Keratinocyte (primary cell): ENCODE results near the gene USP9X. TPM values are rescaled to one million over a fixed set of nuclear protein-coding genes. Genes with fewer than 3 reads are reported as not detected.

Source experiments
- DNase-seq: peaks from one replicate; pipeline ENCODE4 v3.0.0-alpha.2; 2011; ENCODE audit warnings: low read depth, missing footprints, low spot score
- FAIRE-seq: peaks from 2 replicates; lab custom pipeline; 2011; peaks lifted over from hg19 to GRCh38; lab: Jason Lieb, UNC
- H2AFZ ChIP-seq: 2 replicates; pipeline ENCODE4 v1.6.0; 2012; ENCODE audit warnings: low read length, control low read depth, inconsistent platforms; ENCODE audit not compliant: control insufficient read depth
- H3K27ac ChIP-seq: 2 replicates; pipeline ENCODE4 v1.5.1; 2011; ENCODE audit warnings: low read length; ENCODE audit not compliant: control insufficient read depth, insufficient read depth
- H3K27me3 ChIP-seq: 3 replicates; pipeline ENCODE4 v1.6.0; 2011; ENCODE audit warnings: low read length; ENCODE audit not compliant: control insufficient read depth, insufficient read depth; ENCODE audit errors: extremely low read depth
- H3K36me3 ChIP-seq, 2 experiments: 2 replicates in 1 of 2; 3 replicates in 1 of 2; pipeline ENCODE4 v1.5.1; 2011; ENCODE audit warnings: low read length in 2 of 2, mild to moderate bottlenecking in 1 of 2; ENCODE audit not compliant: control insufficient read depth in 2 of 2, insufficient read depth in 2 of 2; ENCODE audit errors: extremely low read depth in 1 of 2
- H3K4me1 ChIP-seq: 3 replicates; pipeline ENCODE4 v1.5.1; 2011; ENCODE audit warnings: low read length; ENCODE audit not compliant: control insufficient read depth, insufficient read depth; ENCODE audit errors: extremely low read depth
- H3K4me2 ChIP-seq: 3 replicates; pipeline ENCODE4 v1.6.0; 2011; ENCODE audit warnings: low read depth, low read length; ENCODE audit not compliant: control insufficient read depth, insufficient read depth; ENCODE audit errors: extremely low read depth
- H3K4me3 ChIP-seq, 3 experiments: fragments of 200-600 bp in 1 of 3; sonication (generic) in 1 of 3; 2 replicates in 2 of 3; 3 replicates in 1 of 3; pipeline ENCODE4 v1.5.1; 2011 to 2016; ENCODE audit warnings: low read length in 3 of 3, mild to moderate bottlenecking in 3 of 3, control low read depth in 2 of 3, inconsistent platforms in 1 of 3, low read depth in 1 of 3, mixed read lengths in 1 of 3, mixed run types in 1 of 3, moderate library complexity in 1 of 3; ENCODE audit not compliant: control insufficient read depth in 2 of 3, insufficient read depth in 2 of 3; ENCODE audit errors: extremely low read depth in 1 of 3
- H3K79me2 ChIP-seq: 2 replicates; pipeline ENCODE4 v1.6.0; 2012; ENCODE audit warnings: low read length; ENCODE audit not compliant: control insufficient read depth, insufficient read depth
- H3K9ac ChIP-seq: 3 replicates; pipeline ENCODE4 v1.6.0; 2011; ENCODE audit warnings: low read length; ENCODE audit not compliant: control insufficient read depth, insufficient read depth; ENCODE audit errors: extremely low read depth
- H3K9me1 ChIP-seq: 3 replicates; pipeline ENCODE4 v1.6.0; 2011; ENCODE audit warnings: low read length; ENCODE audit not compliant: control insufficient read depth, insufficient read depth; ENCODE audit errors: extremely low read depth
- H3K9me3 ChIP-seq: 2 replicates; pipeline ENCODE4 v1.5.1; 2012; ENCODE audit warnings: low read depth, low read length; ENCODE audit not compliant: control insufficient read depth
- H4K20me1 ChIP-seq: 3 replicates; pipeline ENCODE4 v1.6.0; 2011; ENCODE audit warnings: low read length; ENCODE audit not compliant: control insufficient read depth, insufficient read depth; ENCODE audit errors: extremely low read depth
- CTCF ChIP-seq, 3 experiments: IDR thresholded peaks in 1 of 3; conservative IDR thresholded peaks in 1 of 3; optimal IDR thresholded peaks in 1 of 3; 2 replicates in 2 of 3; 3 replicates in 1 of 3; pipeline versions ENCODE3 to v1.5.1; 2011; ENCODE audit warnings: low read length in 3 of 3, mild to moderate bottlenecking in 3 of 3, moderate library complexity in 2 of 3, control low read depth in 1 of 3, inconsistent platforms in 1 of 3; ENCODE audit not compliant: insufficient read depth in 2 of 3; ENCODE audit errors: extremely low read depth in 1 of 3
- EZH2 ChIP-seq: IDR thresholded peaks from one replicate; pipeline ENCODE4 v1.6.1; 2012; ENCODE audit warnings: inconsistent platforms, mild to moderate bottlenecking, low read length, moderate library complexity
- dilution Hi-C: fragments of 300-500 bp; cut with MboI; formaldehyde crosslinking; loops from one replicate; pipeline ENCODE4 v1.7.0; 2020; ENCODE audit warnings: low sequenced_read_pairs; ENCODE audit not compliant: extremely low pct_ligation_motif_present
- polyA plus RNA-seq, 5 experiments: library from polyadenylated mRNA; depleted of rRNA in 3 of 5; stranded (reverse) in 3 of 5; stranded (forward) in 1 of 5; unstranded in 1 of 5; fragments of >200 nt; gene quantifications; 1 replicate in 1 of 5; 2 replicates in 3 of 5; 3 replicates in 1 of 5; pipeline versions ENCODE4 v1.2.1 to v1.2.3, GENCODE V29; 2011 to 2012; ENCODE audit warnings: missing spikeins in 2 of 5, low read depth in 1 of 5, low replicate concordance in 1 of 5

The USP9X gene
- polyA plus RNA-seq, 1 donor (not counting 4 experiments of a cell fraction or from before 2014, with no cell fraction given), result 44.8 TPM

GRCh38 chrX:41066969-41067368 is 18.3 kb upstream of the USP9X start:
- DNase-seq, result no peak
- no peak for FAIRE-seq
- H2AFZ ChIP-seq, result no peak overlapping the region
- no peaks in the 10 kb centered on the region for H3K9me1 ChIP-seq
- H4K20me1 ChIP-seq, result no peaks in the 10 kb centered on the region
- H3K9me3 ChIP-seq, result no peaks in the 10 kb centered on the region
- no peak overlapping the region for H3K9ac ChIP-seq
- no peak overlapping the region for H3K27ac ChIP-seq
- TF ChIP-seq CTCF (optimal IDR thresholded peaks at IDR 0.05 in 1 of 3, IDR thresholded peaks at IDR 0.05 in 1 of 3, conservative IDR thresholded peaks at IDR 0.05 in 1 of 3; ENCODE audit: extremely low read depth in 1 of 3, insufficient read depth in 2 of 3, low read length in 3 of 3), result no peak
- TF ChIP-seq EZH2, result no peak
- dilution Hi-C loops, result no loop called here
- no peak overlapping the region for H3K4me2 ChIP-seq
- H3K79me2 ChIP-seq, result no peaks in the 10 kb centered on the region
- H3K4me3 ChIP-seq, result no peak overlapping the region
- no peaks in the 10 kb centered on the region for H3K36me3 ChIP-seq
- H3K27me3 ChIP-seq, result peaks cover 4% of the 10 kb centered on the region
- H3K4me1 ChIP-seq, result no peaks in the 10 kb centered on the region

- dilution Hi-C loops, result no loop called here
- H3K9me1 ChIP-seq, result no peaks in the 10 kb centered on the region
- no peak overlapping the region for H3K4me3 ChIP-seq
- H3K36me3 ChIP-seq, result no peaks in the 10 kb centered on the region
- FAIRE-seq (no peak), DNase-seq (no peak)
- H3K27ac ChIP-seq, result no peak overlapping the region
- no peaks in the 10 kb centered on the region for H3K4me1 ChIP-seq
- no peaks in the 10 kb centered on the region for H3K79me2 ChIP-seq
- H2AFZ ChIP-seq, result no peak overlapping the region
- H4K20me1 ChIP-seq, result no peaks in the 10 kb centered on the region
- no peaks in the 10 kb centered on the region for H3K9me3 ChIP-seq
- no peak overlapping the region for H3K9ac ChIP-seq
- TF ChIP-seq EZH2 (no peak), CTCF (optimal IDR thresholded peaks at IDR 0.05 in 1 of 3, IDR thresholded peaks at IDR 0.05 in 1 of 3, conservative IDR thresholded peaks at IDR 0.05 in 1 of 3; ENCODE audit: extremely low read depth in 1 of 3, insufficient read depth in 2 of 3, low read length in 3 of 3) (no peak)
- H3K27me3 ChIP-seq, result peaks cover 4% of the 10 kb centered on the region
- H3K4me2 ChIP-seq, result no peak overlapping the region
Measured at GRCh38 chrX:41067721-41068120, 17.5 kb upstream of the USP9X start.
